Middle frontal gyrus (tissue), 1 donor: ENCODE results near the gene CCBE1.

Source experiments
- DNase-seq: peaks from one replicate; pipeline ENCODE4 v3.0.0-alpha.2; 2015; ENCODE audit warnings: low spot score; ENCODE audit errors: extremely low spot score

The CCBE1 gene

GRCh38 chr18:59395226-59396175 lies 301.7 kb downstream of the CCBE1 start:
- no peak for DNase-seq

DNA sequence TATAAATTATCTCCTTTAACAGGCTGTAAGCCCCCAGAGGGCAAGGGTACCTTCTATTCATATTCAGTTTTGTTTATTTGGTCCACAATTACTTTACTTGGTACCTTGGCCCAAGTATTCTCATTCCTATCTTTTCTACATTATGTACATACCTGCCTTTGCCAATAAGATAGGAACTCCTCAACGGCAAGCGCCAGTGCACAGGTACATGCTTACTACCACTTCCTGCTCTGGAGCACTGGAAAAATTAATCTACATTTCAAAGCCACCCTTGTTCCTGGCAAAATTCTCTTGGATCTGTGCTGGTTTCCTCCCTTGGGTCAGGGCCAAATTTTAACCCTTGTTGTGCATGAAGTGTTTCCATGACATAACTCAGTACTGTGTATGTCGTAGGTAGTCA lies 303.8 kb downstream of the CCBE1 start:
- DNase-seq, result no peak

- DNase-seq, result no peak
These were observed 308.4 kb downstream of the CCBE1 start for GRCh38 chr18:59388817-59389216.

GRCh38 chr18:59387687-59388565 lies 309.3 kb downstream of the CCBE1 start:
- no peak for DNase-seq

- no peak for DNase-seq
These were observed 310.1 kb downstream of the CCBE1 start for GRCh38 chr18:59386909-59387686.

- no peak for DNase-seq
These were observed 312.0 kb downstream of the CCBE1 start for GRCh38 chr18:59385191-59385590.

GRCh38 chr18:59383851-59384250 lies 313.4 kb downstream of the CCBE1 start:
- no peak for DNase-seq

- DNase-seq, result no peak
These were observed 314.8 kb downstream of the CCBE1 start for GRCh38 chr18:59382383-59382782.

DNA sequence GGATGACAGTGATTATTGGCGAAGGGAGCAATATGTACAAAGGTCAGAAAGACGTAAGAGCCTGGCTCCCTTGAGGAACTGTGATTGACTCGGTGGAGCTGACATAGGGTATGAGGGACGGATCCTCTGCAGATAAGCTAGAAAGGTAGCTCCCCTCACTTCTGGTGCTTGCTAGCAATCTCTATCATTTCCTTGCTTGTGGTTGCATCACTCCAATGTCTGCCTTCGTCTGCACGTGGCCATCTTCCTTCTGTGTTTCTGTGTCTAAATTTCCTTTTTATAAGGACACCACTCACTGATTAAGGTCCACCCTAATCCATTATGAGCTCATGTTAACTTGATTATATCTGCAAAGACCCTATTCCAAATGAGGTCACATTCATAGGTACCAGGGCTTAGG lies 315.3 kb downstream of the CCBE1 start:
- DNase-seq, result no peak
